Measurements from ENCODE around the gene OLA1. TPM values are rescaled to one million over a fixed set of nuclear protein-coding genes. Genes with fewer than 3 reads are reported as not detected.

OLA1 gene
- polyA plus RNA-seq, 3 donors = 166 to 177 (median 172) TPM

- peak; percentile 82 to 87 (median 85) for DNase-seq (ENCODE audit: low read depth in 3 of 3, low spot score in 2 of 3)
Measured at GRCh38 chr2:174039551-174040416, 208.5 kb downstream of the OLA1 start.

- DNase-seq (ENCODE audit: low read depth in 3 of 3, low spot score in 2 of 3) = no peak
Measured at GRCh38 chr2:174038462-174038861, 209.9 kb downstream of the OLA1 start.

GRCh38 chr2:174036825-174037224 lies 211.5 kb downstream of the OLA1 start:
- DNase-seq (ENCODE audit: low read depth in 3 of 3, low spot score in 2 of 3) = no peak

GRCh38 chr2:174035981-174036742 lies 212.2 kb downstream of the OLA1 start:
- no peak for DNase-seq (ENCODE audit: low read depth in 3 of 3, low spot score in 2 of 3)

- DNase-seq (ENCODE audit: low read depth in 3 of 3, low spot score in 2 of 3) = no peak
Measured at GRCh38 chr2:174035117-174035635, 213.2 kb downstream of the OLA1 start.

- DNase-seq (ENCODE audit: low read depth in 3 of 3, low spot score in 2 of 3) = no peak
Measured at GRCh38 chr2:174033163-174033550, 215.2 kb downstream of the OLA1 start.

GRCh38 chr2:174031226-174031625 lies 217.1 kb downstream of the OLA1 start:
- DNase-seq (ENCODE audit: low read depth in 3 of 3, low spot score in 2 of 3) = no peak

GRCh38 chr2:174028935-174029334 lies 219.4 kb downstream of the OLA1 start:
- DNase-seq (ENCODE audit: low read depth in 3 of 3, low spot score in 2 of 3) = no peak

GRCh38 chr2:174027956-174028355 lies 220.4 kb downstream of the OLA1 start:
- no peak for DNase-seq (ENCODE audit: low read depth in 3 of 3, low spot score in 2 of 3)

GRCh38 chr2:174026122-174026845 lies 222.0 kb downstream of the OLA1 start:
- DNase-seq (ENCODE audit: low read depth in 3 of 3, low spot score in 2 of 3) = no peak

- peak in 1 of 3 donors; percentile 65 for DNase-seq (ENCODE audit: low read depth in 3 of 3, low spot score in 2 of 3)
Measured at GRCh38 chr2:174025271-174026121, 222.8 kb downstream of the OLA1 start.

- no peak for DNase-seq (ENCODE audit: low read depth in 3 of 3, low spot score in 2 of 3)
Measured at GRCh38 chr2:174024524-174025270, 223.6 kb downstream of the OLA1 start.

GRCh38 chr2:174023591-174024523 lies 224.5 kb downstream of the OLA1 start:
- no peak for DNase-seq (ENCODE audit: low read depth in 3 of 3, low spot score in 2 of 3)

Other genes with a start within 250 kb of the OLA1 start
- gene SP9, start 86.4 kb upstream of the OLA1 start, polyA plus RNA-seq (ENCODE audit: insufficient read length in 3 of 3) = not detected
- gene SCRN3, start 147.2 kb upstream of the OLA1 start, polyA plus RNA-seq (ENCODE audit: insufficient read length in 3 of 3) = 10 to 100 TPM; 34.4 to 36.1 (median 34.6) TPM
- 1 to 10 TPM; 6.0 to 7.8 (median 7.4) TPM for gene GPR155, start 238.5 kb upstream of the OLA1 start, polyA plus RNA-seq (ENCODE audit: insufficient read length in 3 of 3)

Measured in right renal cortex interstitium (tissue), 3 donors.